ENCODE results near the gene COLQ.

The COLQ gene

GRCh38 chr3:15409774-15410173, 111.7 kb downstream of the COLQ start:
- no peak for DNase-seq

- no peak for DNase-seq
Observed at GRCh38 chr3:15409239-15409638, 112.3 kb downstream of the COLQ start.

GRCh38 chr3:15405448-15406050, 116.0 kb downstream of the COLQ start:
- DNase-seq: no peak

GRCh38 chr3:15404767-15405166, 116.7 kb downstream of the COLQ start:
- no peak for DNase-seq

GRCh38 chr3:15403965-15404364, 117.5 kb downstream of the COLQ start:
- no peak for DNase-seq

- no peak for DNase-seq
Observed at GRCh38 chr3:15403495-15403894, 118.0 kb downstream of the COLQ start.

- no peak for DNase-seq
Observed at GRCh38 chr3:15401936-15402335, 119.6 kb downstream of the COLQ start.
